Measurements from ENCODE around the gene CLCN5. TPM values are rescaled to one million over a fixed set of nuclear protein-coding genes. Genes with fewer than 3 reads are reported as not detected.

Gene CLCN5
- total and polyA plus RNA-seq, 11 donors, result 0.65 to 6.0 (median 2.5) TPM

DNA sequence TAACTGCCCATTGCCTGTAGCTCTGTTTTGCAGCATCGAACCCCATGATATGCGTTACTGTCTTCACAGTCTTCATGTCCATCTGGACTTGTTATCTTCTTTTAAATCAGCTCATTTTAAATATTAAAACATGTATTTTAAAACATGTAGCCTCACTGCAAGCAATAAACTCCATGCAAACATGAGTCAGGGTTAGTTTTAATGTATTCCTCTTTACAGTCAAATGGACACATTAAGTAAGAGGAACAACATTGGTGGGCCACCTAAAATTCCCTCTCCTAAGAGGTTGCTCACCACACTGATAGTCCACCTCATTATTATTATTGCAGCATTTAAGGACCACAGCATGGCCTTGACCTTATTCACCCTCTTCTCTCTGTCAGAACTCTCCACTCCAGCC lies 74.1 kb downstream of the CLCN5 start:
- Histone ChIP-seq H3K9me3 (no peaks in the 10 kb centered on the region), H3K4me1 (peaks cover 0 to 4% (median 0%) of the 10 kb centered on the region in 12 donors), H3K27me3 (peaks cover 0 to 7% (median 0%) of the 10 kb centered on the region in 9 donors), H3K4me3 (no peak overlapping the region), H3K36me3 (no peaks in the 10 kb centered on the region), H3K27ac (no peak overlapping the region)
- no peak for DNase-seq
- TF ChIP-seq POLR2A (IDR thresholded peaks at IDR 0.05), result no peak
- TF ChIP-seq, protein P1, sequence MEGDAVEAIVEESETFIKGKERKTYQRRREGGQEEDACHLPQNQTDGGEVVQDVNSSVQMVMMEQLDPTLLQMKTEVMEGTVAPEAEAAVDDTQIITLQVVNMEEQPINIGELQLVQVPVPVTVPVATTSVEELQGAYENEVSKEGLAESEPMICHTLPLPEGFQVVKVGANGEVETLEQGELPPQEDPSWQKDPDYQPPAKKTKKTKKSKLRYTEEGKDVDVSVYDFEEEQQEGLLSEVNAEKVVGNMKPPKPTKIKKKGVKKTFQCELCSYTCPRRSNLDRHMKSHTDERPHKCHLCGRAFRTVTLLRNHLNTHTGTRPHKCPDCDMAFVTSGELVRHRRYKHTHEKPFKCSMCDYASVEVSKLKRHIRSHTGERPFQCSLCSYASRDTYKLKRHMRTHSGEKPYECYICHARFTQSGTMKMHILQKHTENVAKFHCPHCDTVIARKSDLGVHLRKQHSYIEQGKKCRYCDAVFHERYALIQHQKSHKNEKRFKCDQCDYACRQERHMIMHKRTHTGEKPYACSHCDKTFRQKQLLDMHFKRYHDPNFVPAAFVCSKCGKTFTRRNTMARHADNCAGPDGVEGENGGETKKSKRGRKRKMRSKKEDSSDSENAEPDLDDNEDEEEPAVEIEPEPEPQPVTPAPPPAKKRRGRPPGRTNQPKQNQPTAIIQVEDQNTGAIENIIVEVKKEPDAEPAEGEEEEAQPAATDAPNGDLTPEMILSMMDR (IDR thresholded peaks at IDR 0.05), result no peak
- no peak for ATAC-seq
- intact Hi-C loops (cut with DNase I), result no loop called here
- WGBS, 4 donors, result 94 to 98% (median 95%) methylated on average over 2 of the region's 2 CpGs

DNA sequence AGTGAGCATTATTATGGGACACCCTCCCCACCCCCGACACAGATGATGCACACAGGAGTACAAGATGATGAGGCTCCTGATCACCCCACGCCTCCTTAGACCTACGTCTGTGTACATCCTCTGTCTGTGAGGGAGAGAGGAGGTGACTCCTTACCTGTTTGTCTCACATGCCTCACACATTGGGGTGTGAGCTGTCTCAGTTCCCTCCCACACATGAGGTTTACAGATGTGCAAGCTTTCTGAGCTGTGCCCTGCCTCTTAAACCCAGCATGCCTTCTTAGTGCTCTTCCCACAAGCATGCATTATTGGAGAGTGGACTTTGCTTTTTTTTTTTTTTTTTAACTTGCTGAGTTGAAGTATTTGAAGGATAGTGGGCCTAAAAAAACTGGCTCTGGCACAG lies 76.7 kb downstream of the CLCN5 start:
- TF ChIP-seq, protein P1 (IDR thresholded peaks at IDR 0.05), result no peak
- ATAC-seq (no peak), DNase-seq (no peak)
- H3K27ac ChIP-seq, result no peak overlapping the region
- H3K36me3 ChIP-seq, result no peaks in the 10 kb centered on the region
- peaks cover 0 to 3% (median 0%) of the 10 kb centered on the region in 12 donors for H3K4me1 ChIP-seq
- WGBS, 4 donors, result 75 to 99% (median 86%) methylated on average over 3 of the region's 3 CpGs
- peaks cover 0 to 7% (median 0%) of the 10 kb centered on the region in 9 donors for H3K27me3 ChIP-seq
- intact Hi-C loops (cut with DNase I), result no loop called here
- H3K9me3 ChIP-seq, result no peaks in the 10 kb centered on the region
- H3K4me3 ChIP-seq, result no peak overlapping the region

DNA sequence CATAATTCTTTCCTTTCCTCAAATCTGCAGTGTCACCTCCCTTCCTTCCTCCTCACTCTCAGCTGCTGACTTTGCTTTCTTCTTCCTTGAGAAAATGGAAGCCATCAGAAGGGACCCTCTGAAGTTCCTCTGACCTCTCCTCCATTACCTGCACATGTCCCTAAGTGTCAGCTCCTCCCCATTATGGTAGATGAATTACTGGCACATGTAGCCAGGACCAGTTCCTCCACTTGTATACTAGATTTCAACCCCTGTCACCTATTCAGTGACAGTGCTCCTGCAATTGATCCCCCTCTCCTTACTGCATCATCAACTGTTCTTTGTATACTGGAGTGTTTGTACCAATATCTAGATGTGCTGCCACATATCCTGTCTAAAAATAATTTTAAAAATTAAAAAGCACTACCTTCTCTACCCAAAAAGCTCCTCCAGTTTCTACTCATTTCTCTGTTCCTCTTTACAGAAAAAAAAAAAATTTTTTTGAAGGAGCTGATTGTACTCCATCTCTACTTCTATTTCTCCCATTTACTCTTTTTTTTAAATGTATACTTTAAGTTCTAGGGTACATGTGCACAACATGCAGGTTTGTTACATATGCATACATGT lies 78.6 kb downstream of the CLCN5 start:
- ATAC-seq, result no peak

DNA sequence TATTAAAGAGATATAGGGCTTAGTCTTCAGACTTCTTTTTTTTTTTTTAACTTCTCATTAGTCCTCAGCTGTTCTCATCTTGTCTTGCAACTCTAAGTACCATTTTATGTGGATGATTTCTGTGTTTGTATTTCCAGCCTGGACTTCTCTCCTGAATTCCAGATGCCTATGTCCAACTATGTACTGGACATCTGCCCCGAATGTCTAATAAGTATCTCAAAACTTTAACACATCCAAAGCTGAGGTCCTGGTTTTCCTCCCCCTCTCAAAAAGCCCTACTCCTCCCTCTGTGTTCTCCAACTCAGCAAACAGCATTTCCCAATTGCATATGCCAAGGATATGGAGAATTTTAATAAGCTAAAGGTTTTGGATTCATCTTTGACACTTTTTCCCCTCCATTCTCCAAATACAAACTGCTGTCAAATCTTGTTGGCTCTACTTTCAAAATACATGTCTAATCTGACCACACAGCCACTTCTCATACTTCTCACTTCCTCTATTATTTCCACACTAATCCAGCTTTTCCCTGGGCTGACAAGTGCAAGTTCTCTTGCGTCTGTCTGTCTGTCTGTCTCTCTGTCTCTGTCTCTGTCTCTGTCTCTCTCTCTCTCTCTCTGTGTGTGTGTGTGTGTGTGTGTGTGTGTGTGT lies 79.8 kb downstream of the CLCN5 start:
- H3K9me3 ChIP-seq, result no peaks in the 10 kb centered on the region

More for the DNA sequence above, 78.6 kb downstream of the CLCN5 start:
- H3K4me1 ChIP-seq, result peaks cover 0 to 3% (median 0%) of the 10 kb centered on the region in 12 donors
- H3K4me3 ChIP-seq, result no peak overlapping the region
- H3K27ac ChIP-seq, result no peak overlapping the region
- intact Hi-C loops (cut with DNase I), result loop anchor here in 1 of 10 donors (10.0 kb wide), 1 partner anchor 56 kb away; no protein-coding TSS in a partner anchor
- no peak for DNase-seq
- TF ChIP-seq, protein P1 (IDR thresholded peaks at IDR 0.05), result no peak
- no peak for TF ChIP-seq POLR2A (IDR thresholded peaks at IDR 0.05)
- H3K36me3 ChIP-seq, result no peaks in the 10 kb centered on the region
- H3K9me3 ChIP-seq, result no peaks in the 10 kb centered on the region
- H3K27me3 ChIP-seq, result peaks cover 0 to 7% (median 0%) of the 10 kb centered on the region in 9 donors

More for the DNA sequence above, 79.8 kb downstream of the CLCN5 start:
- ATAC-seq (no peak), DNase-seq (no peak)
- intact Hi-C loops (cut with DNase I), result loop anchor here in 1 of 10 donors (10.0 kb wide), 1 partner anchor 57 kb away; no protein-coding TSS in a partner anchor
- peaks cover 0 to 7% (median 0%) of the 10 kb centered on the region in 9 donors for H3K27me3 ChIP-seq
- peaks cover 0 to 3% (median 0%) of the 10 kb centered on the region in 12 donors for H3K4me1 ChIP-seq
- no peaks in the 10 kb centered on the region for H3K36me3 ChIP-seq
- no peak overlapping the region for H3K27ac ChIP-seq
- TF ChIP-seq POLR2A (IDR thresholded peaks at IDR 0.05), result no peak
- TF ChIP-seq, protein P1 (IDR thresholded peaks at IDR 0.05), result no peak
- H3K4me3 ChIP-seq, result no peak overlapping the region
- 59 to 80% (median 68%) methylated on average over 2 of the region's 2 CpGs for WGBS, 4 donors

All from heart left ventricle (tissue), 16 donors.